Prostate gland (tissue), 2 donors: ENCODE data around the gene CSNK1E. TPM values are rescaled to one million over a fixed set of nuclear protein-coding genes. Genes with fewer than 3 reads are reported as not detected.

ENCODE experiments used
- DNase-seq: peaks from one replicate; pipeline ENCODE4 v3.0.0-alpha.2; 2019; ENCODE audit warnings: low spot score
- H3K27ac ChIP-seq, 2 donors: fragments of 200-600 bp; sonication (generic); 2 replicates each; pipeline ENCODE4 v1.5.1; 2017 to 2019
- H3K27me3 ChIP-seq: fragments of 200-600 bp; sonication (generic); replicated peaks from 2 replicates; pipeline ENCODE4 v1.5.1; 2019; ENCODE audit not compliant: insufficient read depth
- H3K36me3 ChIP-seq, 2 donors: fragments of 200-600 bp; sonication (generic); 1 replicate in 1 of 2; 2 replicates in 1 of 2; pipeline versions ENCODE4 v1.5.1 to v1.8.1; 2017 to 2019
- H3K4me1 ChIP-seq: fragments of 200-600 bp; sonication (generic); replicated peaks from 2 replicates; pipeline ENCODE4 v1.5.1; 2019
- H3K4me3 ChIP-seq, 2 donors: fragments of 200-600 bp; sonication (generic); 2 replicates each; pipeline ENCODE4 v1.5.1; 2017 to 2019
- H3K9me3 ChIP-seq: fragments of 200-600 bp; sonication (generic); 2 replicates; pipeline ENCODE4 v1.5.1; 2017
- POLR2A ChIP-seq: fragments of 450-650 bp; IDR thresholded peaks from one replicate; pipeline ENCODE4 v1.6.1; 2016; ENCODE audit warnings: antibody characterized with exemption, mild to moderate bottlenecking
- POLR2AphosphoS5 ChIP-seq: sonication (generic); formaldehyde crosslinking; IDR thresholded peaks from one replicate; pipeline ENCODE4 v1.6.1; 2017; ENCODE audit warnings: antibody characterized with exemption
- WGBS: methylation state at CpG from one replicate; pipeline ENCODE4 v1.1.5; 2018; 5-methylcytosine and 5-hydroxymethylcytosine counted together
- intact Hi-C: fragments of 100-400 bp; cut with DNase I; formaldehyde crosslinking; loops from one replicate; pipeline ENCODE4 v1.14.2; 2022
- total RNA-seq, 2 donors: library from RNA; depleted of rRNA; stranded (reverse); fragments of >200 nt; gene quantifications; one replicate each; pipeline ENCODE4 v1.1.0, GENCODE V29; 2016
- TF ChIP-seq, protein P1 (sequence below), 4 experiments: fragments of 200-600 bp in 2 of 4; fragments of 450-650 bp in 2 of 4; sonication (generic) in 2 of 4; IDR thresholded peaks; 1 replicate in 3 of 4; 2 replicates in 1 of 4; pipeline ENCODE4 v1.5.1; 2016 to 2019; ENCODE audit warnings: antibody characterized with exemption in 4 of 4, mild to moderate bottlenecking in 2 of 4, moderate library complexity in 2 of 4

The CSNK1E gene
- total RNA-seq, 2 donors from 2014 or later: 82.8 to 190 TPM

DNA sequence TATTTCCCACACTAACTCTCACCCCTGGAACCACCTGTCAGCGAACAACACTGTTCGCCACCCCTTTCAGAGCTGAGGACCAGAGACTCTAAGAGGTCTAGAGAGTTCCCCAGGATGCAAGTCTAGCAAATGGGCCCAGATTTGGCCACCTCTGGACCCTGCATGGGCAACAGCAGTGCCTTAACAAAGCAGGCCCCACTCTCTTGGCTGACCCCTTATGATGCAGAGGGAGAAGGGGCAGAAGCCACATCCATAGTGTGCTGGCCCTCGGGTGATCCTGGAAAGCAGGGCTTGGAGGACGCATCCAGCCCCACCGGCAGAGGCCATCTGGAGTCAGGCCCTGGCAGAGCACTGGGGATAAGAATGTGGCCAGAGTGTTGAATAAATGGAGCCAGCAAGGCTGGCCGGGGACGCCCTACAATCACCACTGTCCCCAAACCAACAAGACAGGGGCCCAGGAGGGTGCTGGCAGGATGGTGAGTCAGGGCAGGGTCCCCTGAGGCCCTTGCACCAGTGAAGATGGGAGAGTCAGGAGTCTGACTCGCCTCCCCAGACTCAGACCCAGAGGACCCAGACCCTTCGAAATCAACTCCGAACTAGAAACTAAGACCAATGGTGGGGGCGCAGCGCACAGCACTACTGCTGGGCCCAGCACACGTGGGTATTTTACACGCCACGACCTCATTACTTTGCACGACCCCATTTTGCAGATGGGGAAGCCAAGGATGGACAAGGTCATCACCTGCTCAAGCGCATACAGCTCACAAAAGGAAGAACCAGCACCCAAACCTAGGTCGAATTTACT, 6.5 kb downstream of the CSNK1E start:
- H3K27me3 ChIP-seq: no peaks in the 10 kb centered on the region
- 62% methylated on average over 18 of the region's 18 CpGs for WGBS
- intact Hi-C loops: no loop called here
- H3K9me3 ChIP-seq: no peaks in the 10 kb centered on the region
- no peak for DNase-seq
- peaks cover 18% of the 10 kb centered on the region for H3K4me1 ChIP-seq
- TF ChIP-seq POLR2A: no peak
- H3K27ac ChIP-seq: peak overlapping the region; percentile 37 to 65
- no peak overlapping the region for H3K4me3 ChIP-seq
- no peaks in the 10 kb centered on the region for H3K36me3 ChIP-seq

DNA sequence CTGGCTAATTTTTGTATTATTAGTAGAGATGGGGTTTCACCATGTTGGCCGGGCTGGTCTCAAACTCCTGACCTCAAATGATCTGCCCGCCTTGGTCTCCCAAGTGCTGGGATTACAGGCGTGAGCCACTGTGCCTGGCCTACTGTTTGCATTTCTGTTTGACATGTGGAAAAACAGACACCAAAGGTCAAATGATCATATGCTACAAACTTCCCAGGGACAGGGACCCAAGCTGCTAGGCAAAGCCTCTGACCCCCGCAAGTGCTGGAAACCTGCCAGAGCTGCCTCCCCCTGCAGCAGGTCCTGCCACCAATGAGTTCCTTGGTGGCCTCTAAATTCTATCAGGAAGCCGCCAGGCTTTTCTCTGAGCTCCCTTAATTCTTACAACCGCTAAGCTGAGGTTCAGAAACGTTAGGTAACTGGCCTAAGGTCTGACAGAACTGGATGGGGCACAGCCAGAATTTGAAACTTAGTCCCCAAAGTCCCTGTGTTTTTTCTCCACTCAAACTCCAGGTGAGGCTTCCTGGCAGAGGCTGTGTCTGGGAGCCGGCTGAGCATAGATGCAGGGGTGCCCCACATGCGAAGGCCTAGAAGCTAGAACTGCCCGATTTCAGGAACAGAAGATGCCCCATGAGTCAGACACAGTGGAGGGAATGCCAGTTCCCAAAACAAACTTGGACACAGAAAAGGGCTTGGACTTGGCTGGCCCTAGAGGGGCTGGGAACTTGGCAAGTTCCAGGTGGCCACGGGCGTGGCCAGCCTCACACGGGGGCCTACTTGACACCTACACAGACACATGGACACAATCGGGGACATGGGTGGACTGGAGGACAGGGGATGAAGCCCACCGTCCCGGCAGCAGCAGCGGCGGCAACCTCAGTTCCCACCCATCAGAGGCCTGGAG, 7.4 kb downstream of the CSNK1E start:
- Histone ChIP-seq H3K9me3 (no peaks in the 10 kb centered on the region), H3K4me1 (peaks cover 12% of the 10 kb centered on the region), H3K27me3 (no peaks in the 10 kb centered on the region), H3K27ac (peak overlapping the region; percentile 37 to 65), H3K4me3 (no peak overlapping the region), H3K36me3 (no peaks in the 10 kb centered on the region)
- no peak for TF ChIP-seq POLR2A
- no peak for TF ChIP-seq POLR2AphosphoS5
- TF ChIP-seq, protein P1, sequence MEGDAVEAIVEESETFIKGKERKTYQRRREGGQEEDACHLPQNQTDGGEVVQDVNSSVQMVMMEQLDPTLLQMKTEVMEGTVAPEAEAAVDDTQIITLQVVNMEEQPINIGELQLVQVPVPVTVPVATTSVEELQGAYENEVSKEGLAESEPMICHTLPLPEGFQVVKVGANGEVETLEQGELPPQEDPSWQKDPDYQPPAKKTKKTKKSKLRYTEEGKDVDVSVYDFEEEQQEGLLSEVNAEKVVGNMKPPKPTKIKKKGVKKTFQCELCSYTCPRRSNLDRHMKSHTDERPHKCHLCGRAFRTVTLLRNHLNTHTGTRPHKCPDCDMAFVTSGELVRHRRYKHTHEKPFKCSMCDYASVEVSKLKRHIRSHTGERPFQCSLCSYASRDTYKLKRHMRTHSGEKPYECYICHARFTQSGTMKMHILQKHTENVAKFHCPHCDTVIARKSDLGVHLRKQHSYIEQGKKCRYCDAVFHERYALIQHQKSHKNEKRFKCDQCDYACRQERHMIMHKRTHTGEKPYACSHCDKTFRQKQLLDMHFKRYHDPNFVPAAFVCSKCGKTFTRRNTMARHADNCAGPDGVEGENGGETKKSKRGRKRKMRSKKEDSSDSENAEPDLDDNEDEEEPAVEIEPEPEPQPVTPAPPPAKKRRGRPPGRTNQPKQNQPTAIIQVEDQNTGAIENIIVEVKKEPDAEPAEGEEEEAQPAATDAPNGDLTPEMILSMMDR (IDR thresholded peaks at IDR 0.05): no peak
- DNase-seq: no peak
- WGBS: 44% methylated on average over 18 of the region's 18 CpGs
- intact Hi-C loops: no loop called here

DNA sequence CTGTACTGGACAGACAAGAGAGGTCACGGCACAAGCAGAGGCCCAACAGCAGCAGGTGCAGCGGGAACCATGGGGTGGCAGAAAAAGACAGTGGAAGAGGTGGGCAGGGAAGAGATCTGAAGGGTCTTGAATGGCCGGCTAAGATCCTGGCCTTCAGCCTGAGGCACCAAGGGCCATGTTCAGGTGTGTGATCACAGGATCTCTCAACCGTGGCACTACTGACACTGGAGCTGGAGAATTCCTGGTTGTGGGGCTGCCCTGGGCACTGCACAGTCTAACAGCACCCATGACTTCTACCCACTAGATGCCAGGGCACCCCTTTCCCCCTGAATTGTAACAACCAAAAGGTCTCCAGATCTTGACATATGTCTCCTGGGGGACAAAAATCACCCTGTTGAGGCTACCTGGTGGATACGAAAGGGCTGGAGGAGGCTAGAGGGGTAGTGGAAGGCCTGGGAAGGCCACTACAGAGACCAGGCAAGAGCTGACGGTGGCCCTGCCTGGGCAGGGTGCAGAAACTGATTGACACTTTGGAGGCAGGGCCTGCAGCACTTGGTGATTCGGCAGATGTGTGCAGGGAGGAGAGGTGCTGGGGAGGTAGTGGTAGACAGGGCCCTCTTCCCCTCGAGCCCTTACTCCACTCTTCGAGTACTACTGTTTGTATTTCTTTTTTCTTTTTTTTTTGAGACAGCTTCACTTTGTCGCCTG, 8.3 kb downstream of the CSNK1E start:
- Histone ChIP-seq H3K9me3 (no peaks in the 10 kb centered on the region), H3K4me1 (peaks cover 10% of the 10 kb centered on the region), H3K27ac (peak overlapping the region in 1 of 2 donors; percentile 37), H3K27me3 (no peaks in the 10 kb centered on the region), H3K36me3 (no peaks in the 10 kb centered on the region), H3K4me3 (no peak overlapping the region)
- TF ChIP-seq, protein P1 (IDR thresholded peaks at IDR 0.05): no peak
- TF ChIP-seq POLR2AphosphoS5 (no peak), POLR2A (no peak)
- DNase-seq: no peak
- WGBS: 64% methylated on average over 10 of the region's 10 CpGs
- intact Hi-C loops: no loop called here

DNA sequence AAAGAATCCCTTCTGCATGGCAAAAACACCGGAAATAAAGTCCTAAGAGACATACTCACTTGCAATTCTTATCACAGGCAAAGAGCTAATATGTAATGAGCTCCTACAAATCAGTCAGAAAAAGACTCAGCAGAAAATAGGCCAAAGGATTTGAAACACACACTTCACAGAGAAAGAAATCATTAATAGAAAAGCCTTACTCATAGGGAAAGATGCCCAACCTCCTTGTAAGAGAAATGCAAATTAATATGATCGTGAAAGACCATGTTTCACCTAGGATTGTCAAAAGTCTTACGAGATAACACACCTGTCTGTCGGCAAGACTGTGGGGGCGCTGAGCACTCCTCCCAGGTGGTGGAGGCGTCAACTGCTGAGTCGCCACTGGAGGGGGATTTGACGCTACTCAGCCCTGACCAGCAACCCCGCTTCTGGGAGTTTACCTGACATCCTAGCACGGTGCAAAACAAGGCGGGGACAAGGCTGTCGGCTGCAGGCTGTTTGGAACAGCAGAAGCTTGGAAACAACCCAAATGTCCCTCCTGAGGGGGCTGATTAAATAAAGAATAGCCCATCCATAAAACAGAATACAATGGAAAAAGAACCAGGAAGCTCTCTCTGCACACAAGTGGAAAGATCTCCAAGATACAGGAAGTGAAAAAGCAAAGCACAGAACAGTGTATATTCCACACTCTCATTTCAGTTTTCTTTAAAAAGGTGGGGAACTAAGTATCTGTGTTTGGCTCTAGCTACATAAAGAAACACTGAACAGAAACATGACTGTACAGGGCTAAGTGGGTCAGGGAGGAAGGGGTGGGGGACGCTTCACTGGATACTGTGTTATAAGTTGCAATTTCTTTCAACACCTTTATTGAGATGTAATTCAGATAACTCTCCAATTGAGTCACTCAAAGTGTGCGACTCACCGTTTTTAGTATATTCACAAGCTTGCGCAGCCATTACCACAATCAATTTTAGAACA, 11.5 kb downstream of the CSNK1E start:
- Histone ChIP-seq H3K27ac (peak overlapping the region; percentile 26 to 62), H3K4me3 (no peak overlapping the region), H3K27me3 (no peaks in the 10 kb centered on the region), H3K4me1 (peaks cover 10% of the 10 kb centered on the region), H3K36me3 (peaks cover 0 to 22% of the 10 kb centered on the region in 2 donors), H3K9me3 (no peaks in the 10 kb centered on the region)
- intact Hi-C loops: no loop called here
- TF ChIP-seq POLR2AphosphoS5: peak; percentile 42
- TF ChIP-seq, protein P1 (IDR thresholded peaks at IDR 0.05): no peak
- WGBS: 21% methylated on average over 16 of the region's 16 CpGs
- no peak for DNase-seq
